GM19023 (cell line): Measurements from ENCODE around the gene ZNF322.

Source experiments
- ATAC-seq: cut with Tn5 transposase; IDR thresholded peaks from one replicate; pipeline ENCODE4 v1.9.1; 2021; ENCODE audit warnings: mild to moderate bottlenecking, moderate library complexity; ENCODE audit not compliant: unreplicated experiment

The ZNF322 gene

DNA sequence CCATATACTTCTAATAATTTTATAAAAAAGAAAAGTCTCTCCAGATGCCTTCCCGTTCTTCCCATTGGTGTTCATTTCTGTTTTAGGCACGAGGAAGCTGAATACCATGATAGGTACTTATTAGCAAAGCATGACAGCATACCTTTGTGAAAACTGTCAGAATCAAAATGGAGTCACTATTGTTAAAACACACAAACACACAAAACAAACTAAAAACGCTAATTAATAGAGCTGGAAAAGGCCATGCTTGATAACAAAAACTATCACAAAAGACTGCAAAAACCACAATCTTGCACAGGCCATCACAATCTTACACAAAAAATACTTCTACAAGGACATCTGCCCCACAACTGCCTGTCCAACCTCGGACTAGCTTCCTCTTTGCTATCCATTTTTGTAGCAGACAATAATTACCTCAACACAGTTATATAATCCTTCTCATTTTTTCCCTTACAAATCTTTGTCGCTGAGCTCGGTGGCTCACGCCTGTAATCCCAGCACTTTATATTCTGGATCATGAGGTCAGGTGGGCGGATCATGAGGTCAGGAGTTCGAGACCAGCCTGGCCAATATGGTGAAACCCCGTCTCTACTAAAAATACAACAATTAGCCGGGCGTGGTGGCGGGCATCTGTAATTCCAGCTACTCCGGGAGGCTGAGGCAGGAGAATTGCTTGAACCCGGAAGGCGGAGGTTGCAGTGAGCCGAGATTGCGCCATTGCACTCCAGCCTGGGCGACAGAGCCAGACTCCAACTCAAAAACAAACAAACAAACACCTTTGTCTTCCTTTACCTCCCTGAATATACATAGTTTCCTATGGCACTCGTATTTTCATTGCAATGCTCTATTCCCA, 66.0 kb downstream of the ZNF322 start:
- no peak for ATAC-seq

DNA sequence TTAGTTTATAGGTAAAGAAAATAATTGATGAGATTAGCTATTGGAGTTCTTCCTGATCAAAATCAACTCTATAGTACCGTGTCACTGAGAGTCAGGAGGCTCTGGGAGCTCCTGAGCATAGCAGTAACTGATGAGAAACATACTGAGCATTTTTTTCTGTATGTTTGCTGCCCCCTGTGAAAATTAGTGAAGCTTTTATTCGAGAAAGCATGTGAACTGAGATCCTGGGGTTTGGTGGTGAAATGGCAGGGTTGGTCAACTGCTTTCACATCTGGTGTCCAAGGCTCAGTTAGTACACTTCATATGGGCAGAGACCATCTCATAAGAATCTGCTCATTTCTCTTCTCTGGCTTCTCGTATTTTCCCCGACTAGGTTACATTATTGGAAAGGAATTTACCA, 66.9 kb downstream of the ZNF322 start:
- no peak for ATAC-seq

- no peak for ATAC-seq
These were observed 70.6 kb downstream of the ZNF322 start for GRCh38 chr6:26588965-26589364.
